GM12891 (cell line): Measurements from ENCODE around the gene PLIN5.

Experiments
- DNase-seq: peaks from one replicate; pipeline ENCODE4 v3.0.0; 2011; ENCODE audit warnings: low spot score; ENCODE audit not compliant: insufficient read length
- FAIRE-seq: peaks from 2 replicates; lab custom pipeline; 2011; peaks lifted over from hg19 to GRCh38; lab: Jason Lieb, UNC
- PAX5 ChIP-seq: IDR thresholded peaks from 2 replicates; pipeline ENCODE4 v1.6.1; 2011; ENCODE audit warnings: low read length, moderate library complexity, mild to moderate bottlenecking; ENCODE audit not compliant: insufficient read depth, severe bottlenecking
- POLR2A ChIP-seq: IDR thresholded peaks from 2 replicates; pipeline ENCODE4 v1.6.1; 2011; ENCODE audit warnings: low read depth, low read length, control low read depth
- POLR2AphosphoS5 ChIP-seq: IDR thresholded peaks from 2 replicates; pipeline ENCODE4 v1.6.1; 2011; ENCODE audit warnings: low read depth, low read length, control low read depth
- POU2F2 ChIP-seq: IDR thresholded peaks from 2 replicates; pipeline ENCODE4 v1.6.1; 2011; ENCODE audit warnings: low read depth, mild to moderate bottlenecking, control low read depth, low read length, moderate library complexity
- SPI1 ChIP-seq: IDR thresholded peaks from 2 replicates; pipeline ENCODE4 v1.6.1; 2011; ENCODE audit warnings: low read depth, low read length, control low read depth
- TAF1 ChIP-seq: IDR thresholded peaks from 2 replicates; pipeline ENCODE4 v1.6.1; 2011; ENCODE audit warnings: low read depth, low read length, control low read depth

The PLIN5 gene

GRCh38 chr19:4473763-4474513, 61.1 kb downstream of the PLIN5 start:
- TF ChIP-seq POU2F2 (no peak), PAX5 (no peak), SPI1 (no peak), POLR2AphosphoS5 (no peak)
- FAIRE-seq (peak; percentile 43), DNase-seq (no peak)

GRCh38 chr19:4473011-4473762, 61.8 kb downstream of the PLIN5 start:
- FAIRE-seq (no peak), DNase-seq (no peak)
- TF ChIP-seq PAX5 (no peak), POLR2A (no peak), POU2F2 (no peak), TAF1 (no peak), SPI1 (no peak), POLR2AphosphoS5 (no peak)
